MG63 (cell line): ENCODE data around the gene GSTA4. TPM values are rescaled to one million over a fixed set of nuclear protein-coding genes. Genes with fewer than 3 reads are reported as not detected.
"Not testable (repeated sequence)": the region's sequence is repeated elsewhere in the genome, so short reads cannot be mapped to it uniquely, and the experiment has no call there.

Experiments used
- DNase-seq: peaks from one replicate; pipeline ENCODE4 v3.0.0-alpha.2; 2020
- H3K27me3 ChIP-seq: fragments of 250-450 bp; sonication (Bioruptor Pico); 2 replicates; pipeline ENCODE4 v1.5.1; 2020; ENCODE audit warnings: mild to moderate bottlenecking, moderate library complexity
- H3K36me3 ChIP-seq: fragments of 250-450 bp; sonication (Bioruptor Pico); 2 replicates; pipeline ENCODE4 v1.5.1; 2020; ENCODE audit warnings: mild to moderate bottlenecking, moderate library complexity
- H3K4me3 ChIP-seq: fragments of 250-450 bp; sonication (Bioruptor Pico); 2 replicates; pipeline ENCODE4 v1.5.1; 2020; ENCODE audit warnings: mild to moderate bottlenecking, moderate library complexity
- H3K9me3 ChIP-seq: fragments of 250-450 bp; sonication (Bioruptor Pico); 2 replicates; pipeline ENCODE4 v1.5.1; 2020; ENCODE audit warnings: mild to moderate bottlenecking, moderate library complexity
- total RNA-seq: library from RNA; depleted of rRNA; stranded (reverse); fragments of >200 nt; shearing (Covaris generic); gene quantifications from 2 replicates; pipeline ENCODE4 v1.2.3, GENCODE V29; 2014; ENCODE audit warnings: low replicate concordance; rRNA removed

Gene GSTA4
- total RNA-seq, 1 experiment from 2014 or later: 28.5 TPM

- H3K9me3 ChIP-seq, DNase-seq, H3K4me3 ChIP-seq, H3K36me3 ChIP-seq, H3K27me3 ChIP-seq: not testable (repeated sequence)
These were observed 34.9 kb downstream of the GSTA4 start for GRCh38 chr6:52960211-52960610.

DNA sequence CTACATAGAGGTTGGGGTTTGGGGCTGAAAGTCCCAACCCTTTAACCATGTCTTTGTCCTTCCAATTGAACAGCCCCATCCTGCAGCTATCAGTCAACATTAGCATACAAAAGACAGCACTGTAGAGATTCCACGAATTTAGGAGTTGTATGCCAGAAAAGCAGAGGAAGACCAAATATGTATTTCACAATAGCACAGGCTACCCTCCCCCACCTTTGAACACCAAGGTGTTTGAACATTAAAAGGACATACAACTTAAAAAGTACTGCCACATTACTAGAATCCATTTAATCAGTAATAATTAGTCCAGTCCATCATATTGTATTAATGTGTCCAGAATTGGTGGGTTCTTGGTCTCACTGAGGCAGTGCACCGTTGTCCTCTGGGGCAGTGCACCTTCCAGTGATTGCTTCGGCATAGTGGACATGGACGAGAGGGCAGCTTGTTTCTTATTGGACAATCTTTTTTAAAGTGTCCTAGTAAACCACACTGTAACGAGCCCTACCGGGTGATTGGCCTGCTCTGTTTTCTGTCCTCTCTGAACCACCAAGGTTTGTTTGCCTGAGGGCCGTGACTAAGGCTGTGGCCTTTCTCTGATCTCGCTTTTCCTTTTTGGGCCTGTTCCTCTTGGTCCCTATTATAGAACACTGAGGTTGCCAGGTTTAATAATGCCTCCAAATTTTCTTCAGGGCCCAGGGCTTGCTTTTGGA lies 36.4 kb downstream of the GSTA4 start:
- Histone ChIP-seq H3K36me3 (no peaks in the 10 kb centered on the region), H3K9me3 (no peaks in the 10 kb centered on the region), H3K4me3 (no peak overlapping the region), H3K27me3 (no peaks in the 10 kb centered on the region)
- DNase-seq: no peak

DNA sequence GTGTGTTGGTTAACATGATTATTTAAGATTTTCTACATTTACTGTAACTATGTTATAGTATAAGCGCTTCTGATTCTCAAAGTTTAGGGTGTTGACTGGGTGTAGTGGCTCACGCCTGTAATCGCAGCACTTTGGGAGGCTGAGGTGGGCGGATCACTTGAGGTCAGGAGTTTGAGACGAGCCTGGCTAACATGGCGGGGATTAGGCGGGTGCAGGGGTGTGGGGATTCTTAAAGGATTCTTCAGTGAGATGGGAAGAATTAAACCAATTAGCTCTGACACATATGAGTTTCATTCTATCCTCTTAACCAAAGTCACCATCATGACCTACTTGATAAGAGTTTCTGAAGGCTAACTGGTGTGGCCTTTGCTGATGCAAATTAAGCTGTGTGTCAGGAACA lies 39.2 kb downstream of the GSTA4 start:
- DNase-seq: no peak
- Histone ChIP-seq H3K4me3 (no peak overlapping the region), H3K27me3 (no peaks in the 10 kb centered on the region), H3K36me3 (no peaks in the 10 kb centered on the region), H3K9me3 (no peaks in the 10 kb centered on the region)

GRCh38 chr6:52953911-52954839 lies 40.9 kb downstream of the GSTA4 start:
- Histone ChIP-seq H3K36me3 (no peaks in the 10 kb centered on the region), H3K27me3 (no peaks in the 10 kb centered on the region), H3K9me3 (no peaks in the 10 kb centered on the region), H3K4me3 (no peak overlapping the region)
- DNase-seq: no peak

DNA sequence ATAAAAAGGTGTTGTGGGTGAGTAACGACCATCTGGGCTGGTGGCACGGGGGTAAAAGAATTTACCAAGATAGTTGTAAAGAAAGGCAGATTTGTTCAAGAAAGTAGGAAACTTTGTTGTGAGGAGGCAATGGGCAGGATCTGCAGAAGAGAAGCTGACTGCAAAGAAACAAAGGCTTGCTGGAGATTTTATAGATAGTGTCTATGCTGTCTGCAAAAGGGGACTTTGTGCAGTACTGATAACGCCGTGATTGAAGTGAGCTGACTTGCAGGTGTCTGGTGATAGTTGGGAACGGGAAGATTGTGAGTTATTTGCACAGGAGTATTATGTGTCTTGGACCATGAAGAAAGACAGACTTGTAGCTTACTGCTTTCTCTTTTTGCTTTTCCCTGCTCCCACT lies 48.8 kb downstream of the GSTA4 start:
- no peak overlapping the region for H3K4me3 ChIP-seq
- no peaks in the 10 kb centered on the region for H3K36me3 ChIP-seq
- no peaks in the 10 kb centered on the region for H3K27me3 ChIP-seq
- no peaks in the 10 kb centered on the region for H3K9me3 ChIP-seq
- DNase-seq: no peak

DNA sequence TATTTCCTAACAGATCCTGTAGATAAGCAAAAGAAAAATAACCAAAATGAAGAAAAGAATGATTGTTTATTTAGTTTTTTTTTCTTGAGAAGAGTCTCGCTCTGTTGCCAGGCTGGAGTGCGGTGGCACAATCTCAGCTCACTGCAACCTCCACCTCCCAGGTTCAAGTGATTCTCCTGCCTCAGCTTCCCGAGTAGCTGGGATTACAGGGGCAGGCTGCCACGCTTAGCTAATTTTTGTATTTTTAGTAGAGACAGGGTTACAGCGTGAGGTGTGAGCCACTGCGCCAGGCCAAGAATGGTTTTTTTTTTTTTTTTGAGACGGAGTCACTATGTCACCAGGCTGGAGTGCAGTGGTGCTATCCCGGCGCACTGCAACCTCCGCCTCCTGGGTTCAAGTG lies 52.3 kb downstream of the GSTA4 start:
- H3K27me3 ChIP-seq, H3K4me3 ChIP-seq, H3K36me3 ChIP-seq, DNase-seq, H3K9me3 ChIP-seq: not testable (repeated sequence)

DNA sequence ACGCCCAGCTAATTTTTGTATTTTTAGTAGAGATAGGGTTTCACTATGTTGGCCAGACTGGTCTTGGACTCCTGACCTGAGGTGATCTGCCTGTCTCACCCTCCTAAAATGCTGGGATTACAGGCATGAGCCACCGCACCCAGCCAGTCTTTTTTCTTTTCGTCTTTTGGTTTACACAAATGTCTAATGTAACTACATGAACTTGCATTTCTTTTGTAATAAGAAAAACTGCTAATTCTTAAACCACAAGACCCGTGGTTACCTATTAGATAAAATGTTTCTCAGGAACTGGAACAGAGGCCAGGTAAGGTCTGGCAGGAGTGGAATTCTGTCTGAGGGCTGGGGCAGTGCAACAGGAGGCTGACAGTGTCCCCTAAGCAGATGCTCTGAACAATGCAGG lies 52.9 kb downstream of the GSTA4 start:
- DNase-seq: no peak
- Histone ChIP-seq H3K27me3 (no peaks in the 10 kb centered on the region), H3K36me3 (no peaks in the 10 kb centered on the region), H3K4me3 (no peak overlapping the region), H3K9me3 (no peaks in the 10 kb centered on the region)

DNA sequence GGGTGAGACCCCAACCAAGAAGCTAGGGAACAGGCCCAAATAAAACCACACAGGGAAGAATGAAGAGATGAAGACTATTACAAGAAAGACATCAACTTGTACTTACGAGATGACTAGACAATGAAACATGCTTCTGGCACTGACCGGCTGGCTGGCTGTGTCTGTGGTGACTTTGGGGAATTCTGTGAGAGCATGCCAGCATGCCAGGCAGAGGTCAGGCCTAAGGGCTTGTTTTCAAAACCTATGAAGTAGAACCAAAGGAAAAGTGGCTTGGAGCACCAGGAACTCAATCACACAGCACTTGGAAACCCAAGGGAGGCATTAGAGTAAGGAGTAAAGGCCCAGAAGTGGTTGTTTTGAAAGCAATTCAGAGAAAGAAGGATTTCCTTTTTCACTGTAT lies 57.2 kb downstream of the GSTA4 start:
- no peak overlapping the region for H3K4me3 ChIP-seq
- no peaks in the 10 kb centered on the region for H3K9me3 ChIP-seq
- DNase-seq: peak; percentile 87
- H3K36me3 ChIP-seq: no peaks in the 10 kb centered on the region
- no peaks in the 10 kb centered on the region for H3K27me3 ChIP-seq

DNA sequence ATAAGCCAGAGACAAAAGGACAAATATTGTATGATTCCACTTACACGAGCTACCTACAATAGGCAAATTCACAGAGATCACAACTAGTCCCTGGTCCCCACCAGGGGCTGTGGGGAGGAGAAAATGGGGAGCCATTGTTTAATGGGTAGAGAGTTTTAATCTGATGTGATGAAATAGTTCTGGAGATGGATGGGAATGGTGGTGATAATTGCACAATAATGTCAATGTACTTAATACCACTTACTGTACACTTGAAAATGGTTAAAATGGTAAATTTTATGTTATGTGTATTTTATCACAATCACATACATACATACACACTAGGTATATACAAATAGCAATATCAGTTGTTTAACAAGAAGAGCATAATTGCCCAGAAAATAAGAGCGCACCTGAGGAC lies 61.3 kb downstream of the GSTA4 start:
- Histone ChIP-seq H3K27me3 (no peaks in the 10 kb centered on the region), H3K4me3 (no peak overlapping the region), H3K36me3 (no peaks in the 10 kb centered on the region), H3K9me3 (no peaks in the 10 kb centered on the region)
- DNase-seq: no peak

- DNase-seq: no peak
- H3K4me3 ChIP-seq: no peak overlapping the region
- H3K9me3 ChIP-seq: no peaks in the 10 kb centered on the region
These were observed 63.7 kb downstream of the GSTA4 start for GRCh38 chr6:52931351-52931750.

DNA sequence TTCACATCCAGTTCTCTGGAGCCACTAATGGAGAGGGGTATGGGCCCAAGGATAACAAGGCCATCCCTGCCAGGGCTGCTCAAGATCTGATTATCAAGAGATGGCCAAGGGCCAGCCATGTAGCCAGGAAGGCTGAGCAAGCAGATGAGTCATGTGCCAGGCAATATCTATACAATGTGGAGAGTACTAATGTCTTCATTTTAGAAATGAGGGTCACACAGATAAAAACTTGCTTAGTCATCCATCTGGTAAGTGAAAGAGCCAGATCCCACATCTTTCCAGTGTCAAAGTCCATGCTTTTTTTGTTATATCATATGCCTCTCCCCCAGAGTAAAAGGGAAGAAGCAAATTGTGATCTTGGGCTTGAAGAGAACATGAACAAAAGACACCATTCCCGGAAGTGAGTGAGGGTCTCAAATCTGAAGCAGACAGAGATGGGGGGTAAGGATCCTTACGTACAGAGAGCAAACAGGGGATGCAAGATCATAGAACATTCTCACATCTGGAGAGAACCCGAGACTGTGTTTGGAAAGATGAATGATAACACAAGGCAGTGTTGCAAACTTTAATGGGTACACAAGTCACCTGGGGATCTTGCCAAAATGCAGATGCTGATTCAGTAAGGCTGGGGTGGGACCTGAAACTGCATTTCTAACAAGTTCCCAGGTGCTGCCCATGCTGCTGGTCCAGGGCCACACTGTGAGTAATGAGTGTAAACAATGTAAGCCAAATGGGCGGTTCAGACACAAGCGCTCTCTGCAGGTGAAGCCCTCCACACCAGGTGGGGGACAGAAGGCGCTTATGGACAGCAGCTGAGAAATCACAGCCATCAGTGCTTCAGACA lies 65.5 kb downstream of the GSTA4 start:
- no peaks in the 10 kb centered on the region for H3K9me3 ChIP-seq
- no peaks in the 10 kb centered on the region for H3K27me3 ChIP-seq
- peak; percentile 91 for DNase-seq
- H3K36me3 ChIP-seq: no peaks in the 10 kb centered on the region
- no peak overlapping the region for H3K4me3 ChIP-seq

More at GRCh38 chr6:52931351-52931750, 63.7 kb downstream of the GSTA4 start:
- Histone ChIP-seq H3K27me3 (no peaks in the 10 kb centered on the region), H3K36me3 (no peaks in the 10 kb centered on the region)

Other genes starting within 250 kb of the GSTA4 start
- gene GSTA2, start 231.8 kb downstream of the GSTA4 start, total RNA-seq: 0.63 TPM in 1 of 2 replicates, not detected in the other
- 2.2 TPM in 2 replicates for gene GSTA1, start 191.5 kb downstream of the GSTA4 start, total RNA-seq
- not detected in 2 replicates for gene GSTA5, start 154.5 kb downstream of the GSTA4 start, total RNA-seq
- not detected in 2 replicates for gene GSTA3, start 85.6 kb downstream of the GSTA4 start, total RNA-seq
- gene CILK1, start 66.5 kb upstream of the GSTA4 start, total RNA-seq: 2.0 and 2.9 TPM in 2 replicates
- gene FBXO9, start 70.1 kb upstream of the GSTA4 start, total RNA-seq: 19.3 and 41.2 TPM in 2 replicates
- gene GCM1, start 153.6 kb upstream of the GSTA4 start, total RNA-seq: not detected in 2 replicates